Transverse colon (tissue), 4 donors: Measurements from ENCODE around the gene P4HB. TPM values are rescaled to one million over a fixed set of nuclear protein-coding genes. Genes with fewer than 3 reads are reported as not detected.

ENCODE experiments used
- DNase-seq: peaks from one replicate; pipeline ENCODE4 v3.0.0-alpha.2; 2019
- H3K27ac ChIP-seq, 4 donors: fragments of 200-600 bp; sonication (generic); 2 replicates each; pipeline ENCODE4 v1.5.1; 2016 to 2018; ENCODE audit warnings: inconsistent platforms in 4 of 4
- H3K27me3 ChIP-seq: fragments of 200-600 bp; sonication (generic); 2 replicates; pipeline ENCODE4 v1.5.1; 2017; ENCODE audit warnings: inconsistent platforms
- H3K36me3 ChIP-seq, 4 donors: fragments of 200-600 bp; sonication (generic); 2 replicates each; pipeline ENCODE4 v1.5.1; 2017 to 2019; ENCODE audit warnings: inconsistent platforms in 4 of 4
- H3K4me1 ChIP-seq, 4 donors: fragments of 200-600 bp; sonication (generic); 2 replicates each; pipeline ENCODE4 v1.5.1; 2017 to 2020; ENCODE audit warnings: inconsistent platforms in 4 of 4
- H3K4me3 ChIP-seq, 4 donors: fragments of 200-600 bp; sonication (generic); 1 replicate in 1 of 4; 2 replicates in 3 of 4; pipeline versions ENCODE4 v1.5.1 to v1.6.1; 2017 to 2019; ENCODE audit warnings: inconsistent platforms in 4 of 4
- H3K9me3 ChIP-seq, 2 donors: fragments of 200-600 bp; sonication (generic); 2 replicates each; pipeline ENCODE4 v1.5.1; 2017 to 2019; ENCODE audit warnings: inconsistent platforms in 2 of 2
- CTCF ChIP-seq, 5 experiments: fragments of 200-600 bp in 3 of 5; fragments of 450-650 bp in 2 of 5; sonication (generic) in 3 of 5; IDR thresholded peaks; 1 replicate in 2 of 5; 2 replicates in 3 of 5; pipeline ENCODE4 v1.5.1; 2016 to 2017; ENCODE audit warnings: antibody characterized with exemption in 5 of 5, inconsistent platforms in 3 of 5, mild to moderate bottlenecking in 2 of 5, moderate library complexity in 1 of 5
- EP300 ChIP-seq: sonication (generic); formaldehyde crosslinking; IDR thresholded peaks from one replicate; pipeline ENCODE4 v1.6.1; 2017; ENCODE audit warnings: antibody characterized with exemption, low read depth
- POLR2A ChIP-seq: fragments of 450-650 bp; IDR thresholded peaks from one replicate; pipeline ENCODE4 v1.6.1; 2016; ENCODE audit warnings: antibody characterized with exemption, mild to moderate bottlenecking, moderate library complexity
- POLR2AphosphoS5 ChIP-seq, 3 donors: sonication (generic); formaldehyde crosslinking; IDR thresholded peaks; one replicate each; pipeline ENCODE4 v1.6.1; 2016; ENCODE audit warnings: antibody characterized with exemption in 3 of 3
- WGBS, 2 donors: methylation state at CpG; one replicate each; pipeline ENCODE4 v1.1.5; 2018; ENCODE audit warnings: low coverage in 1 of 2; 5-methylcytosine and 5-hydroxymethylcytosine counted together
- in situ Hi-C, 4 donors: fragments of 200-750 bp; cut with MboI; loops; one replicate each; pipeline versions ENCODE4 v1.15.0 to v1.15.1; 2017; ENCODE audit warnings: low sequenced_read_pairs in 3 of 4, low pct_ligation_motif_present in 1 of 4, low pct_unique_long_range_greater_than_20kb in 1 of 4
- intact Hi-C: fragments of 100-400 bp; cut with DNase I; formaldehyde crosslinking; loops from one replicate; pipeline ENCODE4 v1.15.1; 2023; ENCODE audit warnings: low total_unique reads
- total RNA-seq, 4 donors: library from RNA; depleted of rRNA; stranded (reverse); fragments of >200 nt; gene quantifications; one replicate each; pipeline ENCODE4 v1.1.0, GENCODE V29; 2016

P4HB gene
- total RNA-seq, 4 donors from 2014 or later, result 486 to 732 (median 556) TPM

- Histone ChIP-seq H3K4me3 (no peak overlapping the region), H3K27me3 (no peaks in the 10 kb centered on the region), H3K36me3 (no peaks in the 10 kb centered on the region), H3K4me1 (peaks cover 10 to 23% (median 18%) of the 10 kb centered on the region in 4 donors), H3K27ac (no peak overlapping the region), H3K9me3 (no peaks in the 10 kb centered on the region)
- WGBS, 2 donors, result 60 to 78% methylated on average over 1 to 7 of the region's 7 CpGs
- intact Hi-C loops, result no loop called here
- TF ChIP-seq POLR2AphosphoS5 (IDR thresholded peaks at IDR 0.05), result no peak
- TF ChIP-seq CTCF (IDR thresholded peaks at IDR 0.05), result no peak
- no peak for DNase-seq
- in situ Hi-C loops, result no loop called here
Measured at GRCh38 chr17:81828656-81829055, 31.7 kb downstream of the P4HB start.

DNA sequence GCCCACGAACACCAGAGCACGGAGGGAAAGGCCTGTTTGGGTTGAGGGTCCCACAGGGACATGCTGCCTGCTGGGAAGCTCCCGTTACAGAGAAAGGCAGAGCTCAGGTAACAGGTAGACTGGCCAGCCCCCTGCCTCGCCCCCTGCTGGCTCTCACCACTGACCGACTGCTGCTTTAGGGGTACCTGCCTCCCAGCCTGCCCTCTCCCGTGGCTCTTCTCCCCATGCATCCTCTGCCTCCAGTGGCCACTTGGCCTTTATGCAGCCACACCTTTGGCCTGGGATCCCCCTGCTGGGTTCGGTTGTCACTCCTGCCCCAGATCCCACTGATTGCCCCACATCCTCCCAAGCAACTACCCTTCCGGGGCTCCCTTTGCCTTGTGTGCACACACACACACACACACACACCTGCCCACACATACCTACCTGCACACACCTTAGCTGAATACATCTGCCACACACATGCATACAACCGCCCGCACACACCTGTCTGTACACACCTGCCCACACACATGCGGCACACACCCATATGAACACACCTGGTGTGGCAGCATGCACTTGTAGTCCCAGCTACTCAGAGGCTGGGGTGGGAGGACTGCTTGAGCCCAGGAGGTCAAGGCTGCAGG lies 34.4 kb downstream of the P4HB start:
- TF ChIP-seq EP300, result no peak
- TF ChIP-seq CTCF (IDR thresholded peaks at IDR 0.05), result peak in 1 of 5 experiments; percentile 37
- Histone ChIP-seq H3K27me3 (no peaks in the 10 kb centered on the region), H3K9me3 (no peaks in the 10 kb centered on the region), H3K4me3 (no peak overlapping the region), H3K4me1 (peaks cover 10 to 23% (median 18%) of the 10 kb centered on the region in 4 donors), H3K27ac (no peak overlapping the region), H3K36me3 (no peaks in the 10 kb centered on the region)
- DNase-seq, result no peak
- in situ Hi-C loops, result no loop called here
- 40 to 60% methylated on average over 2 to 11 of the region's 11 CpGs for WGBS, 2 donors
- intact Hi-C loops, result no loop called here

DNA sequence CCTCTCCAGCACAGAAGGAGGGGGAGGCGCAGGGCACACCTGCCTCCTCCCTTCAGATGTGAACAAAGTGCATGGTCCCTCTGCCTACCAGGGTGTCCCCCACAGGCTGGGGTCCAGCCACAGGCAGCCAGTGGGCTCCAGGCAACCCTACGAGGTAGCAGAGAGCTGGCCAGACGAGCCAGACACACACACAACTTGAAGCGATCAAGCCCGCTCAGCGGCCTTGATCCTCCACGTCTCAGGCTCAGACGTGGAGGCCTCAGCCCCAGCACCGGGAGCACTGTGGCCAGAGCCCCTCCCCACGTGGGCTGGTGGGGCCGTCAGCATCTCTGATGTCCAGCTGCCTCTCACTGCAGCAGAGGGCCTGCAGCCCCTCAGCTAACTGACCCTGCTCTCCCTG lies 35.7 kb downstream of the P4HB start:
- intact Hi-C loops, result no loop called here
- Histone ChIP-seq H3K27me3 (no peaks in the 10 kb centered on the region), H3K36me3 (no peaks in the 10 kb centered on the region), H3K4me3 (no peak overlapping the region), H3K9me3 (no peaks in the 10 kb centered on the region), H3K27ac (no peak overlapping the region), H3K4me1 (peaks cover 10 to 24% (median 17%) of the 10 kb centered on the region in 4 donors)
- DNase-seq, result no peak
- TF ChIP-seq EP300, result no peak
- no peak for TF ChIP-seq POLR2A
- TF ChIP-seq CTCF (IDR thresholded peaks at IDR 0.05), result no peak
- no peak for TF ChIP-seq POLR2AphosphoS5 (IDR thresholded peaks at IDR 0.05)
- 87% methylated on average over 3 of the region's 11 CpGs; no CpG with 5 or more reads in 1 of the 2 donors for WGBS, 2 donors
- in situ Hi-C loops, result no loop called here

DNA sequence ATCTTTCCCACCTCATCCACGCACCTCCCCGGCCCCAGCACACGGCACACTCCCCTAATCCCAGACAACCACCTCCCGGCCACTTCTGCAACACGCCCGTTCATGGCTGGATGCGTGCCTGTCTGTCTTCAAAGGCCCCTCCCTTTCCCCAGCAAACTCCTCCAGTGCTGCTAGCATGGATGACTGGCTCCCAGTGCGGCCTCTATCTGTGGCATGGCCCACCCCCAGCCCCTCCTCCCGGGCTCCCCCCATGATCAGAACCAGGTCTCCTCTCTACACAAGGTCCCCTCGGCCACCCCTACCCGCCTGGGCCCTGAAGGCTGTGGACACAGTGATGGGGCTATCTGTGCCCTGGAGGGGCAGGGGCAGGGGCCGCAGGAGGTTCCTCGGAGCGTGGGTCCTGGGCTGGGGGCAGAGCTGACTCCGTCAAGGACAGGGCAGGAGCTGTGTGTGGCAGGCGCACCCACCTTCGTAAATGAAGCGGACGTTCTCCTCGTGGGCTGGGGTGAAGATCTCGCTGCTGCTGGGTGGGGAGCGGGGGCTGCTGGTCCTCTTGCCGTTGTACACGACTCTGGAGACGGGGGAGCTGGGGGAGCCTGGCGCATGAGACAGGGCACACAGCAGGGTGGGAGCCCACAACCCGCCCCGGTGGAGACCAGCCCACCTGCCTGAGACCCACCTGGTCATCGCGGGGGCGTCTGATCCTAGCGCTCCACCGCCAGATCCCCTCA lies 36.4 kb downstream of the P4HB start:
- intact Hi-C loops, result no loop called here

More for the DNA sequence above, 36.4 kb downstream of the P4HB start:
- TF ChIP-seq POLR2A (no peak), EP300 (no peak), POLR2AphosphoS5 (IDR thresholded peaks at IDR 0.05) (no peak), CTCF (IDR thresholded peaks at IDR 0.05) (no peak)
- 78 to 92% methylated on average over 7 to 25 of the region's 33 CpGs for WGBS, 2 donors
- no peaks in the 10 kb centered on the region for H3K27me3 ChIP-seq
- in situ Hi-C loops, result no loop called here
- DNase-seq, result no peak
- H3K4me1 ChIP-seq, result peaks cover 10 to 24% (median 17%) of the 10 kb centered on the region in 4 donors
- no peak overlapping the region for H3K27ac ChIP-seq
- no peaks in the 10 kb centered on the region for H3K9me3 ChIP-seq
- H3K4me3 ChIP-seq, result no peak overlapping the region
- no peaks in the 10 kb centered on the region for H3K36me3 ChIP-seq
